Activated CD8-positive, alpha-beta memory T cell treated with anti-CD3 and anti-CD28 coated beads, Interleukin-2, amount 50 U/mL, for 24 hours (primary cell): ENCODE measurements around the gene PRSS1.
"Not testable (repeated sequence)": the region's sequence is repeated elsewhere in the genome, so short reads cannot be mapped to it uniquely, and the experiment has no call there.

Experiments used
- DNase-seq: peaks from one replicate; pipeline ENCODE4 v3.0.0-alpha.2; 2020; ENCODE audit errors: extremely low read depth

Gene PRSS1

DNA sequence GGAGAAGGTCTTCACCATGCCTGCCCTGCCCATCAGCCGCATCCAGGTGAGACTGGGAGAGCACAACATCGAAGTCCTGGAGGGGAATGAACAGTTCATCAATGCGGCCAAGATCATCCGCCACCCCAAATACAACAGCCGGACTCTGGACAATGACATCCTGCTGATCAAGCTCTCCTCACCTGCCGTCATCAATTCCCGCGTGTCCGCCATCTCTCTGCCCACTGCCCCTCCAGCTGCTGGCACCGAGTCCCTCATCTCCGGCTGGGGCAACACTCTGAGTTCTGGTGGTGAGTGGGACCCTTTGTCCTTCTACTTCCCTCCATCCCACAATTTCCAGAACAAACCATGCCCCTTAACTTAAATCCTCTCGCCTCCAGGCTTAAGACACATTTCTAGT, 24.0 kb downstream of the PRSS1 start:
- no peak for DNase-seq

DNA sequence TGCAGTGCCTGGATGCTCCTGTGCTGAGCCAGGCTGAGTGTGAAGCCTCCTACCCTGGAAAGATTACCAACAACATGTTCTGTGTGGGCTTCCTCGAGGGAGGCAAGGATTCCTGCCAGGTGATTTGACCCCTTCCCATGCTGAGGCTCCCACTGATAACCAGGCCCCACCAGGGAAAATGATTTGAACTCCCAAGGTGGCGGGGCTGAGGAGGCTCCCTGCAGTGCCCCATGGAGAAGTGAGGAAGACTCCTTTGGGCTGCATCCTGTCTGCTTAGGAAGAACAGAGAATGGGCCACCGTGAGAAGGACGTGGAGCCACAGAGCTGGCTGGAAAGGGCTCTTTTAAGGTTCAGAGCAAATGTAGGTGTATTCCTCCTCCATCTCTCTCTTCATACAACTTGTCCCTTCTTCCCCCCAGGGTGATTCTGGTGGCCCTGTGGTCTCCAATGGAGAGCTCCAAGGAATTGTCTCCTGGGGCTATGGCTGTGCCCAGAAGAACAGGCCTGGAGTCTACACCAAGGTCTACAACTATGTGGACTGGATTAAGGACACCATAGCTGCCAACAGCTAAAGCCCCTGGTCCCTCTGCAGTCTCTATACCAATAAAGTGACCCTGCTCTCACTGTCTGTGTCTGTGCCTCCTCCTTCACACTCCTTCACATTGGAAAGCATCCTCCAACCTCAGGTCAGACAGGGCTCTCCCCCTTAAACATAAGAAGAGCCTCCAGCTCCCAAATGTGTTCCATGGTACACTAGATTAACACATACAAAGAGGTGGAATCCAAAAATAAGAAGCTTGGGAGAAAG, 24.9 kb downstream of the PRSS1 start:
- DNase-seq: no peak

DNA sequence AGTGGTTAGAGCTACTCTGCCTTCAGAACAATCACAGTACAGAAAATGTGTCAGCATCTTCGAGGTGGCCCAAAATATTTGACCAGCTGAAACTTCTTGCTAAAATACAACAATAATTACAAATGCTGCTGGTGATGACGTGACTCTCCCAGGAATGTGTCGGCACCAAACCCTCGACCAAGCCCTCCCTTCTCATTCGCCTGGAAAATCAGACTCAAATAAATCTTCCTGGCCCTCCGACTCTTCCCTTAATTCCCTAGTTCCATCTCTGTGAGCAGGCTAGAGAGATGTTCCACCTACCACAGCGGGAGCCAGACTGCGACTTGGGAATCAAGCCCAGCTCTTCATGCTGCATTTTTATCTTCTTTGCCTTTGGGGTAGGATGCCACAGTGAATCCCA, 25.6 kb downstream of the PRSS1 start:
- DNase-seq: no peak

DNA sequence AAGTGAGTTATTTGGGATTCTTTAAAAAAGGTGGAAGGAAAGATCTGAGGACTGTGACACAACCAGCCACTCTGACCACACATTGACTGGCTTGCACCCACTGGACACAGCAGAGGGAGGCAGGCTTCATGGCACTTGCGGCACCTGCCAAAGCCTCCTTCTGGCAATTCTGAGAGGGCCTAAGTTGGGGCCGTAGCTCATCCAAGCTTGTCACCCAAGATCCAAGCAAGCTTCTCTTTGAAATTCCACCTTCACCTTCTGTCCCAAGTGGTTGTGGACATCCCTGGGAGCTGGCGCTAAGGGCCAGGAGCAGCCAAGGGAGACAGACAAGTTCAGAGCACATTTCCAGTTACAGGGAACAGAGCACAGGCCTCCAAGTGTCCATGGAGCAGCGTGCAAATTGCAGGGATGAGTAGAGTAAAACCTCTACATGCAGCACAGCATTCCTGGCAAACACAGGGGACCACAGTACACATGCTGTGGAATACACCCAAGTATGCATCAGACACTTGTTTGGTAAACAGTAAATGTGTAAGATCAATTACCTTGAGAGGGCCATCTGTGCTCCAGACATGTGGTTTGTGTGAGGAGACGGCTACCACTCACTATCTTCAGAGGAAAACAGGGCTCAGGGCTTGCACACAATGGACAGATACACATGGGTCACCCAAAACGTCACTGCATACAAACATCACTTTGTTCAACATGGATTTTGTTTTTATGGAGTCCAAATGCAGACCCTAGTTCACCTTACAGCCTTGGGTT, 26.3 kb downstream of the PRSS1 start:
- not testable (repeated sequence) for DNase-seq

DNA sequence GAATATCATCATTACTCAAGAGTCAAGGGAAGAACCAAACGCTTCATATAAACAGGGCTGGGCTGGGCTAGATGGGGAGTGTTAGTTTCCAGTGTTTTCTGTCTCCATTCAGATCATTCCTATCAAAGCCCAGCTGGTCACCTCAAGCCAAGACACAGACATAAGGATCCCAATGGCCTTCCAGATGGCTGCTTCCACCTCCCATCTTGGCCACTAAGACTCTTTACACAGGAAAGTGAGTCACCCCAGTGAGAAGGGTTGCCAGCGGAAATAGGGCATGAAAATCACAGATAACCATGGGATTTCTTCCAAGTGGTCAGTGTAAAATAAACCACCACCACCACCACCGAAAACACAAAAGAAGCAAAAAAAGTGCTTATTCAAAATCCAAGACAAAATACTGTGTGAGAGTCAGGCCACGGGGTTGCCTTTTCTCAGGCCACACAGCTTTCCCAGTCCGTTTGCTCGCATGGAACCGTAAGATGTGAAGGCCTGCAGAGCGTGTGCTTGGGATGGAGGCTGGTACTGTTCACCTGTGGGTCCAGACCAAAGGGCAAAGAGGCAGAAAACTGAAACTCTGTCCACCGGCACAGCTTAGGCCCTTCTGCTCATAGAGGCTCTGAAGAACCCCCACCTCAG, 27.1 kb downstream of the PRSS1 start:
- DNase-seq: no peak

DNA sequence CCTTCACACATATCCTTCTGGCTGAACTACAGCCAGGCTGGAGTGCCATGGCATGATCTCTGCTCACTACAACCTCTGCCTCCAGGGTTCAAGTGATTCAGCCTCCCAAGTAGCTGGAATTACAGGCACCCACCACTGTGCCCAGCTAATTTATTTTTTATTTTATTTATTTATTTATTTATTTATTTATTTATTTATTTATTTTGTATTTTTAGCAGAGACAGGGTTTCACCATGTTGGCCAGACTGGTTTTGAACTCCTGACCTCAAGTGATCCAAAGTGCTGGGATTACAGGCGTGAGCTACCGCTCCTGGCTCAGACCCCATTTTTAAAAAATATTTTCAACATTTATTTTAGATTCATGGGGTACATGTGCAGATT, 27.6 kb downstream of the PRSS1 start:
- not testable (repeated sequence) for DNase-seq

DNA sequence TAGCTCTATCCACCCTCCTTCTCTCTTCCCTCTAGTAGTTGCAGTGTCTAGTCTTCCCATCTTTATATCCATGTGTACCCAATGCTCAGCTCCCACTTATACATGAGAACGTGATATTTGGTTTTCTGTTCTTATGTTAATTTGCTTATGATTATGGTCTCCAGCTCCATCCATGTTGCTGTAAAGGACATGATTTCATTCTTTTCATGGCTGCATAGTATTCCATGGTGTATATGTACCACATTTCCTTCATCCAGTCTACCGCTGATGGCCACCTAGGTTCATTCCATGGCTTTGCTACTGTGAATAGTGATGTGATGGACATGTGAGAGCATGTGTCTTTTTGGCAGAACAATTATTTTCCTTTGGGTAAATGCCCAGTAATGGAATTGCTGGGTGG, 28.0 kb downstream of the PRSS1 start:
- DNase-seq: no peak

DNA sequence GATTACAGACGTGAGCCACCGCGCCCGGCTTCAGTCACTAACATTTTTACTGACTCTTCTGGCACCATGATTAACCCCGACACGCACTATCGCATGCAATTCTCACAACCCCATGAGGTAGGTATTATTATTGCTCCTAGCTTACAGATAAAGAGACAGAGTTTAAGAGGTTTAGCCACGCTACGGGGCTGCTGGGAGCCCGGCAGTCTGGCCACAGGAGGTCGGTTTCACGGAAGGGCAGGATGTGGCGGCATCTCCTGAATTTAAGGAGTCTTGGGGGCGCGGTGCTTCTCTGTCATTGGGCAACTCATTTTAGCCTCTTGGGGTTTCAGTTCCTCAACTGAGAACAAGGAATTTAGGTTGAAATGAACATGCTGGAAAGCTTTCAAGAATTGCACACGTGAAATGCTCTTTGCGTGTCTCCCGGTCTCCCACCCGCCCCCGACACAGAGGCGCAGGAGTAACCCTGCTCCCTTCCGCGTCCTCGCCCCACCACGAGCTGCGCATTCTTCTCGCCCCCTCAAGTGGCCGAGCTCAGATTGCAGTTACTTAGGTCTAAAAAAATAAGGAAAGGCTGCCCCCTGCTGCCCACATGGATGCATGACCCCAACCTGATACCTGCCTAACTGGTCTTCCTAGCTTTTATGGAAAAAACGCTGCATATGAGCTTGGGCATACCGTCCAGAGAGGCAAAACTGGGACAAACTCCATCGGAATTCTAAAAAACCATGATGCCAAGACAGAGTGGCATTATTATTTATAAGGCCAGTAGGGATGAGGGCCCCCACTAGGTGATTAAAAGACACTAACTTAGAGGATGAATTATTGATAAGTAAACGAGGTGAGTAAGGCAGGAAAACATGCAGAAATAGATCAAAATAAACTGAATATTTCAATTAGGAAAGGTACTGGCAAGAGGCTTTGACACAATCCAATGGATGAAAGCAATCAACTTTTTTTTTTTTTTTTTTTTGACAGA, 33.9 kb downstream of the PRSS1 start:
- DNase-seq: peak; percentile 54

DNA sequence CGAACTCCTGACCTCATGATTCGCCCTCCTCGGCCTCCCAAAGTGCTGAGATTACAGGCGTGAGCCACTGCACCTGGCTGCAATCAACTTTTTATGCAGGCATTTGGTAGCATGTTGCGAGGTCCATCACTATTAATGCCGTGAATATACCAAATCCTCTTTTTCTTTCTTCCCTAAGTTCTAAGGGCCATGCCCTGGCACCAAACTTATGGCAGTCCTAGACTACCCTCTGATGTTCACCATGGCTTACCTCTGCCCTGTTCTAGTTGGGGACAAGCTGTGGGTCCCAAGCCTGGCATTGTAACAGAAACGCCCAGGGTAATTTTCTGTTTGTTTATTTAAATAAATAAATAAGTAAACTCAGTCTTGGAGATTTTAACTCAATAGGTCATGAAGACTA, 34.8 kb downstream of the PRSS1 start:
- no peak for DNase-seq

DNA sequence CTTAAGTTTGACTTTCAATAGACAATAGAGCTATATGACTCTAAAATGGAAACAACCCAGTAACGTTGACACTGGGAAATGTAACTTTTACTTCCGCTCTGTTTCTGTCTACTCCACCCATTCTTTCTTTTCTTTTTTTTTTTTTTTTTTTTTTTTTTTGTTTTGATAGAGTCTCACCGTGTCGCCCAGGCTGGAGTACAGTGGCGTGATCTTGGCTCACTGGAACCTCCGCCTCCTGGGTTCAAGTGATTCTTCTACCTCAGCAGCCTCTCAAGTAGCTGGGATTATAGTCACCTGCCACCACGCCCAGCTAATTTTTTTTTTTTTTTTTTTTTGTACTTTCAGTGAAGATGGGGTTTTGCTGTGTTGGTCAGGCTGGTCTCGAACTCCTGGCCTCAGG, 35.4 kb downstream of the PRSS1 start:
- DNase-seq: no peak

DNA sequence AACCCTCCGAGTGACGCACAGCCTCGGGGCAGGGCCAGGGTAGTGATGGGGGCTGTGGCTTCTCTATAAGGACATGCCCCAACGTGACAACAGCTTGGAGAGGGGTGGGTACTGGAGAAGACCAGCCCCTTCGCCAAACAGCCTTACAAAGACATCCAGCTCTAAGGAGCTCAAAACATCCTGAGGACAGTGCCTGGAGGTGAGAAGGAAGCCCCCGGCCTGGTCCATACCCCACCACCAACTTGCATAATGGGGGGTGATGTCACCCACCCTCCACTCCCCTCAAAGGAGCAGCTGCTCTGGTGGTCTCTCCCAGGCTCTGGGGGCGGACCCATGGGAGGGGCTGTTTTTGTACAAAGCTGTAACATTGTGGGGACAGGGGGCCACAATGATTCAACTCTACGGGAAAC, 36.6 kb downstream of the PRSS1 start:
- DNase-seq: no peak

DNA sequence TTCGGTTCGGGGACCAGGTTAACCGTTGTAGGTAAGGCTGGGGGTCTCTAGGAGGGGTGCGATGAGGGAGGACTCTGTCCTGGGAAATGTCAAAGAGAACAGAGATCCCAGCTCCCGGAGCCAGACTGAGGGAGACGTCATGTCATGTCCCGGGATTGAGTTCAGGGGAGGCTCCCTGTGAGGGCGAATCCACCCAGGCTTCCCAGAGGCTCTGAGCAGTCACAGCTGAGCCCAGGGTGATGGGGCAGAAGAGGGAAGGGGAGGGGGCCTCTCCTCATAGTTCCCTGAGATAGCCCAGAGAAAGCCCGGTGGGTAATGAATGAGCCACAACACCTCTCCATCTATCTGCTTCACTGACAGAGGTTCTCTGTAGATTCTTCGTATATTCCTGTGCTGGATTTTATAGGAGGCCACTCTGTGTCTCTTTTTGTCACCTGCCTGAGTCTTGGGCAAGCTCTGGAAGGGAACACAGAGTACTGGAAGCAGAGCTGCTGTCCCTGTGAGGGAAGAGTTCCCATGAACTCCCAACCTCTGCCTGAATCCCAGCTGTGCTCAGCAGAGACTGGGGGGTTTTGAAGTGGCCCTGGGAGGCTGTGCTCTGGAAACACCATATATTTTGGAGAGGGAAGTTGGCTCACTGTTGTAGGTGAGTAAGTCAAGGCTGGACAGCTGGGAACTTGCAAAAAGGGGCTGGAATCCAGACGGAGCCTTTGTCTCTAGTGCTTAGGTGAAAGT, 37.9 kb downstream of the PRSS1 start:
- no peak for DNase-seq

DNA sequence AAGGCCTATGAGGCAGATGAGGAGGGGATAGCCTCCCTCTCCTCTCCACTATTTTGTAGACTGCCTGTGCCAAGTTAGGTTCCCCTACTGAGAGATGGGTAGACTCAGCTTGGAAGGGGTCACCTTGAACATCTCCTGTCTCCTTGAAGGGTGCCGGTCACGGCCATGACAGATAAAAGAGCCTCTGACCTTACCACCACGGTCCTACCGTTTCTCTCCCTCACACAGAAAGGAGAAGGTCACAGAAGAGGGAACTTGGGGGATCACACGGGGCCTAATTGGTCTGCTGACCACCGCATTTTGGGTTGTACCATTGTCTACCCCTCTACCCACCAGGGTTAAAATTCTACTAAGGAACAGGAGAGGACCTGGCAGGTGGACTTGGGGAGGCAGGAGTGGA, 38.5 kb downstream of the PRSS1 start:
- no peak for DNase-seq

DNA sequence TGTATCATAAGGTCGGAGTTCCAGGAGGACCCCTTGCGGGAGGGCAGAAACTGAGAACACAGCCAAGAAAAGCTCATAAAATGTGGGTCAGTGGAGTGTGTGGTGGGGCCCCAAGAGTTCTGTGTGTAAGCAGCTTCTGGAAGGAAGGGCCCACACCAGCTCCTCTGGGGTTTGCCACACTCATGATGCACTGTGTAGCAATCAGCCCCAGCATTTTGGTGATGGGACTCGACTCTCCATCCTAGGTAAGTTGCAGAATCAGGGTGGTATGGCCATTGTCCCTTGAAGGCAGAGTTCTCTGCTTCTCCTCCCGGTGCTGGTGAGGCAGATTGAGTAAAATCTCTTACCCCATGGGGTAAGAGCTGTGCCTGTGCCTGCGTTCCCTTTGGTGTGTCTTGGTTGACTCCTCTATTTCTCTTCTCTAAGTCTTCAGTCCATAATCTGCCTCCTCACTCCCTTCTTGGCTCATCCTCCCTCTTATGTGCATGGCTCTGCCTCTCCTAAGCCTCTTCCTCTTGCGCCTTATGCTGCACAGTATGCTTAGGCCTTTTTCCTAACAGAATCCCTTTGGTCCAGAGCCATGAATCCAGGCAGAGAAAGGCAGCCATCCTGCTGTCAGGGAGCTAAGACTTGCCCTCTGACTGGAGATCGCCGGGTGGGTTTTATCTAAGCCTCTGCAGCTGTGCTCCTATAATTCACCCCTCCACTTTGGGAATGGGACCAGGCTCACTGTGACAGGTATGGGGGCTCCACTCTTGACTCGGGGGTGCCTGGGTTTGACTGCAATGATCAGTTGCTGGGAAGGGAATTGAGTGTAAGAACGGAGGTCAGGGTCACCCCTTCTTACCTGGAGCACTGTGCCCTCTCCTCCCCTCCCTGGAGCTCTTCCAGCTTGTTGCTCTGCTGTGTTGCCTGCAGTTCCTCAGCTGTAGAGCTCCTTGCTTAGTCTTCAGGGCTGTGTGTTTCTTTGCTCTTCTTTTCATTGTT, 39.3 kb downstream of the PRSS1 start:
- DNase-seq: no peak

DNA sequence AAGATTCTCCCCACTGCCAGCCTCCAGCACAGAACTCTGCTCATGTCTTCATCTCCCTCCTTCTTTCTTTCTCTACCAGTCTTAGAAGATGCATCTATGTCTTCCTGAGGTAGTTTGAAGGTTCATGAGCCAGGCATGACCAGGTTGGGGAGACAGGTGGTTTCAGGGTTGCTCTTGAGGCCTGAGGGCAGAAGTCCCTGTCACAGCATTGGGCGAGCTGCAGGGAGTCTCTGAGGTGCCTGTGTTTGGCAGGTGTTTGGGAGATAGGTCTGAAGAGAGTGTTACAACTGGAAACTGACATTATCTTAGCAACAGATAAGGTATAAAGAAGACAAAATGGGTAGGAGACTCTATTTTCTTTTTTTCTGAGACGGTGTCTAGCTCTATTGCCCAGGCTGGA, 40.2 kb downstream of the PRSS1 start:
- DNase-seq: no peak

DNA sequence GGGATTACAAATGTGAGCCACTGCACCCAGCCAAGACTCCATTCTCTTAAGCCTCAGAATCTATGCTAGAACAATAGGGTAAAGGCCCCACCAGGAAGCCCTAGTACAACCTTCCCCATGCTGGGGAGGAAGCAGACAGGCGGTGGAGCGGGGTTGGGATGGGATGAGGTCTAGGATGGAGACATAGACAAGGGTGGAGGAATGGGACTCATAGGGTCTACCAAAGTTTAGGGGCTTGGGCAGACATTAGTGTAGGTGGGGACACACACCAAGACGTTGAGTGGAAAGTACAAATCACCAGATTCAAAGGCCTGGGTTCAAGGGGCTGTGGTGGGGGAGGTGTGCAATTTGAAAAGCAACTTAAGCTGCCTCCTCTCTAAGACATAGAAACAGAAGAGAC, 40.8 kb downstream of the PRSS1 start:
- no peak for DNase-seq

DNA sequence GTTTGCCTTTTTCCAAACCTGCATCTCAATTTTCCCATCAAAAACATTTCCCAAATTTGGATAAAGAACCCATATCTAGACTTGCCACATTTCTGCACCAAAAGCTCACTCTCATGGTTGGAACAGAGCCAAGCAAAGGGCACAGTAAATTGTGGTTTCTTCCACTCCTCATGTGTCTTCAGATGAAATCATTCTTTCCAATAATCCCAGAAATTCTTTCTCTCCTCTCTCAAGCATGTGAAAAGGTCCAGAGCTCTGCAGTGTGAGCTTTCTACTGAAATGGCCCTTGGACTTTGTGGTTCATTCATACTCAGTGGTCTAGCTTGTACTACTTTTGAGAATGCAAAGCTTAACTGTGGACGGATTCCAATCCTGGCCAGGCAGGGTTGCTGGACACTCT, 41.3 kb downstream of the PRSS1 start:
- DNase-seq: no peak

DNA sequence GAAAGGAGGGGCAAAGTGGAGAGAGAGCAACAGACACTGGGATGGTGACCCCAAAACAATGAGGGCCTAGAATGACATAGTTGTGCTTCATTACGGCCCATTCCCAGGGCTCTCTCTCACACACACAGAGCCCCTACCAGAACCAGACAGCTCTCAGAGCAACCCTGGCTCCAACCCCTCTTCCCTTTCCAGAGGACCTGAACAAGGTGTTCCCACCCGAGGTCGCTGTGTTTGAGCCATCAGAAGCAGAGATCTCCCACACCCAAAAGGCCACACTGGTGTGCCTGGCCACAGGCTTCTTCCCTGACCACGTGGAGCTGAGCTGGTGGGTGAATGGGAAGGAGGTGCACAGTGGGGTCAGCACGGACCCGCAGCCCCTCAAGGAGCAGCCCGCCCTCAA, 42.2 kb downstream of the PRSS1 start:
- no peak for DNase-seq

DNA sequence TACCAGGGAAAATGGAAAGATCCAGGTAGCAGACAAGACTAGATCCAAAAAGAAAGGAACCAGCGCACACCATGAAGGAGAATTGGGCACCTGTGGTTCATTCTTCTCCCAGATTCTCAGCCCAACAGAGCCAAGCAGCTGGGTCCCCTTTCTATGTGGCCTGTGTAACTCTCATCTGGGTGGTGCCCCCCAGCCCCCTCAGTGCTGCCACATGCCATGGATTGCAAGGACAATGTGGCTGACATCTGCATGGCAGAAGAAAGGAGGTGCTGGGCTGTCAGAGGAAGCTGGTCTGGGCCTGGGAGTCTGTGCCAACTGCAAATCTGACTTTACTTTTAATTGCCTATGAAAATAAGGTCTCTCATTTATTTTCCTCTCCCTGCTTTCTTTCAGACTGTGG, 42.9 kb downstream of the PRSS1 start:
- DNase-seq: no peak

DNA sequence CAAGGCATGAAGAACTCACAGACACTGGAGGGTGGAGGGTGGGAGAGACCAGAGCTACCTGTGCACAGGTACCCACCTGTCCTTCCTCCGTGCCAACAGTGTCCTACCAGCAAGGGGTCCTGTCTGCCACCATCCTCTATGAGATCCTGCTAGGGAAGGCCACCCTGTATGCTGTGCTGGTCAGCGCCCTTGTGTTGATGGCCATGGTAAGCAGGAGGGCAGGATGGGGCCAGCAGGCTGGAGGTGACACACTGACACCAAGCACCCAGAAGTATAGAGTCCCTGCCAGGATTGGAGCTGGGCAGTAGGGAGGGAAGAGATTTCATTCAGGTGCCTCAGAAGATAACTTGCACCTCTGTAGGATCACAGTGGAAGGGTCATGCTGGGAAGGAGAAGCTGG, 43.3 kb downstream of the PRSS1 start:
- DNase-seq: no peak
